Posterior cingulate gyrus (tissue), 11 donors: ENCODE data around the gene TAF15.
A peak's percentile ranks its signal among the peaks of the same experiment; 100 is the strongest.

Experiments
- DNase-seq, 10 donors: peaks; one replicate each; pipeline versions ENCODE4 v3.0.0 to v3.0.0-alpha.2; 2020 to 2021; ENCODE audit warnings: mixed read lengths in 3 of 10
- intact Hi-C: fragments of 100-400 bp; cut with DNase I; formaldehyde crosslinking; loops from one replicate; pipeline ENCODE4 v1.15.1; 2023

Gene TAF15

GRCh38 chr17:35808962-35809854 is at the start of gene TAF15:
Gene TAF15, plus strand, starts transcription at chr17:35809484. Its CDS starts 86 bp downstream, at chr17:35809570.
- intact Hi-C loops, result loop anchor here (1.0 to 5.0 kb wide), 2 partner anchors 45 to 242 kb away; no protein-coding TSS in a partner anchor
- DNase-seq, result peak; percentile 96 to 100 (median 98)

GRCh38 chr17:35760587-35760986 is 48.7 kb upstream of the TAF15 start, which contains the start of gene C17orf50:
Gene C17orf50, plus strand, starts transcription at chr17:35760887. Its CDS starts 55 bp downstream, at chr17:35760942.
- intact Hi-C loops, result no loop called here

GRCh38 chr17:35761601-35762000 is 47.7 kb upstream of the TAF15 start:
- intact Hi-C loops, result no loop called here
- DNase-seq, result peak in 1 of 10 donors; percentile 8

More at GRCh38 chr17:35760587-35760986, 48.7 kb upstream of the TAF15 start, which contains the start of gene C17orf50:
- no peak for DNase-seq

GRCh38 chr17:35763767-35764122 is 45.5 kb upstream of the TAF15 start:
- intact Hi-C loops, result loop anchor here (1.0 kb wide), 2 partner anchors 41 to 46 kb away; partner anchors contain the start of gene TAF15
- peak in 1 of 10 donors; percentile 60 for DNase-seq

GRCh38 chr17:35764123-35764991 is 44.9 kb upstream of the TAF15 start:
- intact Hi-C loops, result loop anchor here (1.0 kb wide), 2 partner anchors 40 to 45 kb away; partner anchors contain the start of gene TAF15
- DNase-seq, result peak; percentile 73 to 98 (median 84)

- intact Hi-C loops, result no loop called here
- peak in 2 of 10 donors; percentile 64 to 75 for DNase-seq
These were observed 44.1 kb upstream of the TAF15 start for GRCh38 chr17:35765086-35765710.

GRCh38 chr17:35765756-35766488 is 43.4 kb upstream of the TAF15 start:
- peak in 1 of 10 donors; percentile 57 for DNase-seq
- intact Hi-C loops, result no loop called here

- intact Hi-C loops, result no loop called here
- no peak for DNase-seq
These were observed 42.8 kb upstream of the TAF15 start for GRCh38 chr17:35766489-35766877.

- no peak for DNase-seq
- intact Hi-C loops, result no loop called here
These were observed 42.3 kb upstream of the TAF15 start for GRCh38 chr17:35766903-35767510.

GRCh38 chr17:35768797-35769196 is 40.5 kb upstream of the TAF15 start:
- intact Hi-C loops, result no loop called here
- DNase-seq, result no peak

- peak in 1 of 10 donors; percentile 63 for DNase-seq
- intact Hi-C loops, result no loop called here
These were observed 39.3 kb upstream of the TAF15 start for GRCh38 chr17:35769895-35770486.

GRCh38 chr17:35773129-35773528 is 36.2 kb upstream of the TAF15 start:
- no peak for DNase-seq
- intact Hi-C loops, result no loop called here

GRCh38 chr17:35773679-35774425 is 35.4 kb upstream of the TAF15 start:
- no peak for DNase-seq
- intact Hi-C loops, result no loop called here

- peak in 4 of 10 donors; percentile 22 to 79 (median 44) for DNase-seq
- intact Hi-C loops, result no loop called here
These were observed 34.8 kb upstream of the TAF15 start for GRCh38 chr17:35774499-35774898.

GRCh38 chr17:35775039-35775438 is 34.2 kb upstream of the TAF15 start:
- intact Hi-C loops, result no loop called here
- no peak for DNase-seq

GRCh38 chr17:35775583-35775982 is 33.7 kb upstream of the TAF15 start:
- intact Hi-C loops, result no loop called here
- no peak for DNase-seq

GRCh38 chr17:35778641-35779196 is 30.6 kb upstream of the TAF15 start:
- no peak for DNase-seq
- intact Hi-C loops, result no loop called here

GRCh38 chr17:35780950-35781349 is 28.3 kb upstream of the TAF15 start:
- intact Hi-C loops, result no loop called here
- no peak for DNase-seq
